Ovary (tissue), 3 donors: ENCODE results near the gene SEPTIN5.

Source experiments
- EP300 ChIP-seq: sonication (generic); formaldehyde crosslinking; IDR thresholded peaks from one replicate; pipeline ENCODE4 v1.6.1; 2017; ENCODE audit warnings: antibody characterized with exemption
- POLR2A ChIP-seq: fragments of 450-650 bp; IDR thresholded peaks from one replicate; pipeline ENCODE4 v1.6.1; 2017; ENCODE audit warnings: antibody characterized with exemption, mild to moderate bottlenecking, moderate library complexity
- TF ChIP-seq, protein P1 (sequence below), 3 donors: fragments of 450-650 bp in 2 of 3; fragments of 200-600 bp in 1 of 3; IDR thresholded peaks; one replicate each; pipeline versions ENCODE4 v1.5.1 to v1.8.0; 2016 to 2022; ENCODE audit warnings: antibody characterized with exemption in 3 of 3, mild to moderate bottlenecking in 1 of 3
- donor health status: DM: no; HTN: no; CAD: no.

DNA sequence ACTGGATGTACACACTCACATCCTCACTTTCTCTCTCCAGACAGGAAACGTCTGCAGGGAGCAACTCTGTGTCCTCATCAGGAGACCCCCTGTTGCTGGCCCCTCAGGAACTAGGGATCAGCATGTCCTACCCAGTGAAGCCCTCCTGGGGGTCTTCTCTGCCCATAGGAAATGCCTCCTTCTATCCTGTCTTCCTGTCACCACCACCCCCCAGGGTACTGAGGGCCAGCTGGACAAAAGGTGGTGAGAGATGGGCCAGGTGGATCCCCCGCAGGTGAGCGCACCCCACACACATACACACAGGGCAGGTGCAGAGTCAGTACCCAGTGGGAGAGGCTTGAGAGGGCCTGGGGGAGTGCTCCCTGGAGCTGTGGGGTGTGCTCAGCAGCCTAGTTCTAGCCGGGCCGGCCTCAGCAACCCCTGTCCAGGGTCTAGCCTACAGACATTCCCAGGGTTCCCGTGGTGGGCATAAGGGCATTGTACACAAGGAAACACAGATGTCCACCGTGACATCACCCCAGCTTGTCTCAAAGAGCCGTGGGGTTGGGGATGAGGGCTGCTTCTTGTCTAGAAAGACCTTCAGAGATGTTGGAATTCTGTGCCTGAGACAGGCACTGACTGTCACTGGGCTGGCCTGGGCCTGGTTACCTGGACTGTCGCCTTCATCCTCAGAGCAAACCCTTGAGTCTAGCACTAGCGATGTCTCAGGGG, 18.3 kb downstream of the SEPTIN5 start:
- TF ChIP-seq EP300 (no peak), POLR2A (no peak)
- TF ChIP-seq, protein P1, sequence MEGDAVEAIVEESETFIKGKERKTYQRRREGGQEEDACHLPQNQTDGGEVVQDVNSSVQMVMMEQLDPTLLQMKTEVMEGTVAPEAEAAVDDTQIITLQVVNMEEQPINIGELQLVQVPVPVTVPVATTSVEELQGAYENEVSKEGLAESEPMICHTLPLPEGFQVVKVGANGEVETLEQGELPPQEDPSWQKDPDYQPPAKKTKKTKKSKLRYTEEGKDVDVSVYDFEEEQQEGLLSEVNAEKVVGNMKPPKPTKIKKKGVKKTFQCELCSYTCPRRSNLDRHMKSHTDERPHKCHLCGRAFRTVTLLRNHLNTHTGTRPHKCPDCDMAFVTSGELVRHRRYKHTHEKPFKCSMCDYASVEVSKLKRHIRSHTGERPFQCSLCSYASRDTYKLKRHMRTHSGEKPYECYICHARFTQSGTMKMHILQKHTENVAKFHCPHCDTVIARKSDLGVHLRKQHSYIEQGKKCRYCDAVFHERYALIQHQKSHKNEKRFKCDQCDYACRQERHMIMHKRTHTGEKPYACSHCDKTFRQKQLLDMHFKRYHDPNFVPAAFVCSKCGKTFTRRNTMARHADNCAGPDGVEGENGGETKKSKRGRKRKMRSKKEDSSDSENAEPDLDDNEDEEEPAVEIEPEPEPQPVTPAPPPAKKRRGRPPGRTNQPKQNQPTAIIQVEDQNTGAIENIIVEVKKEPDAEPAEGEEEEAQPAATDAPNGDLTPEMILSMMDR (IDR thresholded peaks at IDR 0.05), result no peak
